Gastrocnemius medialis (tissue), 4 donors: Measurements from ENCODE around the gene CYBA.

Source experiments
- POLR2A ChIP-seq, 2 donors: fragments of 450-650 bp; IDR thresholded peaks; one replicate each; pipeline ENCODE4 v1.6.1; 2017; ENCODE audit warnings: antibody characterized with exemption in 2 of 2, mild to moderate bottlenecking in 2 of 2, moderate library complexity in 2 of 2
- TF ChIP-seq, protein P1 (sequence below), 5 experiments: fragments of 450-650 bp in 3 of 5; fragments of 200-600 bp in 2 of 5; sonication (generic) in 2 of 5; IDR thresholded peaks in 4 of 5; conservative IDR thresholded peaks in 1 of 5; 1 replicate in 4 of 5; 2 replicates in 1 of 5; pipeline ENCODE4 v1.5.1; 2016 to 2019; ENCODE audit warnings: antibody characterized with exemption in 5 of 5, mild to moderate bottlenecking in 3 of 5, moderate library complexity in 3 of 5

- no peak for TF ChIP-seq POLR2A (IDR thresholded peaks at IDR 0.05)
- TF ChIP-seq, protein P1, sequence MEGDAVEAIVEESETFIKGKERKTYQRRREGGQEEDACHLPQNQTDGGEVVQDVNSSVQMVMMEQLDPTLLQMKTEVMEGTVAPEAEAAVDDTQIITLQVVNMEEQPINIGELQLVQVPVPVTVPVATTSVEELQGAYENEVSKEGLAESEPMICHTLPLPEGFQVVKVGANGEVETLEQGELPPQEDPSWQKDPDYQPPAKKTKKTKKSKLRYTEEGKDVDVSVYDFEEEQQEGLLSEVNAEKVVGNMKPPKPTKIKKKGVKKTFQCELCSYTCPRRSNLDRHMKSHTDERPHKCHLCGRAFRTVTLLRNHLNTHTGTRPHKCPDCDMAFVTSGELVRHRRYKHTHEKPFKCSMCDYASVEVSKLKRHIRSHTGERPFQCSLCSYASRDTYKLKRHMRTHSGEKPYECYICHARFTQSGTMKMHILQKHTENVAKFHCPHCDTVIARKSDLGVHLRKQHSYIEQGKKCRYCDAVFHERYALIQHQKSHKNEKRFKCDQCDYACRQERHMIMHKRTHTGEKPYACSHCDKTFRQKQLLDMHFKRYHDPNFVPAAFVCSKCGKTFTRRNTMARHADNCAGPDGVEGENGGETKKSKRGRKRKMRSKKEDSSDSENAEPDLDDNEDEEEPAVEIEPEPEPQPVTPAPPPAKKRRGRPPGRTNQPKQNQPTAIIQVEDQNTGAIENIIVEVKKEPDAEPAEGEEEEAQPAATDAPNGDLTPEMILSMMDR (IDR thresholded peaks at IDR 0.05 in 4 of 5, conservative IDR thresholded peaks at IDR 0.05 in 1 of 5), result no peak
These were observed 36.8 kb upstream of the CYBA start for GRCh38 chr16:88687676-88688012.
